ENCODE measurements around the gene ACO1. TPM values are rescaled to one million over a fixed set of nuclear protein-coding genes. Genes with fewer than 3 reads are reported as not detected.

The ACO1 gene
- polyA plus RNA-seq, 1 donor from 2014 or later, result 16.5 TPM

- Histone ChIP-seq H3K79me2 (replicated peaks; ENCODE audit: insufficient read depth, low read length) (no peaks in the 10 kb centered on the region), H3K9ac (ENCODE audit: low read length) (no peak overlapping the region), H3F3A (ENCODE audit: insufficient read depth, low read length, poor library complexity, severe bottlenecking) (no peaks in the 10 kb centered on the region), H2AFZ (ENCODE audit: low read depth, low read length) (no peak overlapping the region), H4K20me1 (ENCODE audit: insufficient read depth) (no peaks in the 10 kb centered on the region), H3K4me2 (ENCODE audit: low read length) (no peak overlapping the region), H3K4me3 (ENCODE audit: low read length) (no peak overlapping the region), H3K27me3 (ENCODE audit: insufficient read depth, low read depth, low read length) (no peaks in the 10 kb centered on the region), H3K9me3 (ENCODE audit: low read length) (no peaks in the 10 kb centered on the region), H3K27ac (ENCODE audit: low read length) (no peak overlapping the region), H3K36me3 (ENCODE audit: insufficient read depth, low read length) (peaks cover 14% of the 10 kb centered on the region), H3K9me2 (ENCODE audit: insufficient read depth, low read length) (no peaks in the 10 kb centered on the region)
- no peak for TF ChIP-seq TAF1 (IDR thresholded peaks at IDR 0.05; ENCODE audit: low read depth)
- no peak for TF ChIP-seq POLR2AphosphoS5 (IDR thresholded peaks at IDR 0.05)
- TF ChIP-seq EZH2 (IDR thresholded peaks at IDR 0.05; ENCODE audit: borderline replicate concordance, insufficient read depth, low read length, poor library complexity, severe bottlenecking), result no peak
Observed at GRCh38 chr9:32404402-32404801, 20.0 kb downstream of the ACO1 start.

DNA sequence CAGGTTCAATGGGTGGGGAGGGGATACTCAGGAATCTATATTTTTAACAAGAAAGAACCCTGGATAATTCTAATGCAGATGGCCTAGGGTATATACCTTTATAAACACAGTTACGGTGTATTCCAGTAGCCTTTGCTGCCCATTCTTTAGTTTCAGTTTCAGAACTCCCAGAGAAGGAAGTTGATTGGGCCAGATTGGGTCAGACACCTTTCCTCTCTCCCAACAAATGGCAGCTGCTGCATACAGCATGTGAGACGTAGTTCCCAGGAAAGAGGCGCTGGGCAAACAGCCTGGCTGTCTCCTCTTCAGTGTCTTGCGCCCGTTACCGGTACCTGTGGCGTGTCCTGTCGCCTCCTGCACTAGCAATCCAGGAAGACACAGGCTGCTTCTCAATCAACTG lies 20.4 kb downstream of the ACO1 start:
- H3K27me3 ChIP-seq (ENCODE audit: insufficient read depth, low read depth, low read length), result no peaks in the 10 kb centered on the region
- no peak overlapping the region for H3K9ac ChIP-seq (ENCODE audit: low read length)
- no peaks in the 10 kb centered on the region for H3K79me2 ChIP-seq (replicated peaks; ENCODE audit: insufficient read depth, low read length)
- H3K9me2 ChIP-seq (ENCODE audit: insufficient read depth, low read length), result no peaks in the 10 kb centered on the region
- no peaks in the 10 kb centered on the region for H4K20me1 ChIP-seq (ENCODE audit: insufficient read depth)
- H2AFZ ChIP-seq (ENCODE audit: low read depth, low read length), result no peak overlapping the region
- H3K9me3 ChIP-seq (ENCODE audit: low read length), result no peaks in the 10 kb centered on the region
- no peak for TF ChIP-seq TAF1 (IDR thresholded peaks at IDR 0.05; ENCODE audit: low read depth)
- TF ChIP-seq EZH2 (IDR thresholded peaks at IDR 0.05; ENCODE audit: borderline replicate concordance, insufficient read depth, low read length, poor library complexity, severe bottlenecking), result no peak
- TF ChIP-seq EP300 (conservative IDR thresholded peaks at IDR 0.05; ENCODE audit: poor library complexity, severe bottlenecking), result no peak
- no peak for TF ChIP-seq SMC3 (conservative IDR thresholded peaks at IDR 0.05; ENCODE audit: poor library complexity)
- TF ChIP-seq RAD21 (conservative IDR thresholded peaks at IDR 0.05), result no peak
- no peaks in the 10 kb centered on the region for H3F3A ChIP-seq (ENCODE audit: insufficient read depth, low read length, poor library complexity, severe bottlenecking)
- H3K4me2 ChIP-seq (ENCODE audit: low read length), result no peak overlapping the region
- no peak overlapping the region for H3K27ac ChIP-seq (ENCODE audit: low read length)
- H3K36me3 ChIP-seq (ENCODE audit: insufficient read depth, low read length), result peaks cover 14% of the 10 kb centered on the region
- H3K4me3 ChIP-seq (ENCODE audit: low read length), result no peak overlapping the region

DNA sequence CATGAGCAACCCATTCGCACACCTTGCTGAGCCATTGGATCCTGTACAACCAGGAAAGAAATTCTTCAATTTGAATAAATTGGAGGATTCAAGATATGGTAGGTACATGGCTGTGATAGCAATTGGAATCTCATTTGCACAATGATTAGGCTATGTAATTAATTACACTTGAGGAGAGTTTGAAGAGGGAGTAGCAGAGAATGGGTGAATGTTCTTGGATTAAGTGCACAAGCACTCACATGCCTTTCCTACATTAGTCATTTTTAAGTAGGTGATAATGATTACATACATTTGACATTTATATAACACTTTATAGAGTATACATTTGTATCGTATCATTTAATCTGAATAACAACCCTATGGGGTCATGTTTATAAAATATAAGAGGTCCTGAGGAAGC lies 21.1 kb downstream of the ACO1 start:
- no peaks in the 10 kb centered on the region for H3K9me2 ChIP-seq (ENCODE audit: insufficient read depth, low read length)
- no peak overlapping the region for H3K27ac ChIP-seq (ENCODE audit: low read length)
- H2AFZ ChIP-seq (ENCODE audit: low read depth, low read length), result no peak overlapping the region
- H3K79me2 ChIP-seq (replicated peaks; ENCODE audit: insufficient read depth, low read length), result no peaks in the 10 kb centered on the region
- TF ChIP-seq POLR2AphosphoS5 (IDR thresholded peaks at IDR 0.05) (no peak), MXI1 (conservative IDR thresholded peaks at IDR 0.05; ENCODE audit: poor library complexity, severe bottlenecking) (no peak), RAD21 (conservative IDR thresholded peaks at IDR 0.05) (no peak)
- no peak overlapping the region for H3K9ac ChIP-seq (ENCODE audit: low read length)
- H3K4me2 ChIP-seq (ENCODE audit: low read length), result no peak overlapping the region
- H3K27me3 ChIP-seq (ENCODE audit: insufficient read depth, low read depth, low read length), result no peaks in the 10 kb centered on the region
- H4K20me1 ChIP-seq (ENCODE audit: insufficient read depth), result no peaks in the 10 kb centered on the region
- H3F3A ChIP-seq (ENCODE audit: insufficient read depth, low read length, poor library complexity, severe bottlenecking), result no peaks in the 10 kb centered on the region
- peaks cover 14% of the 10 kb centered on the region for H3K36me3 ChIP-seq (ENCODE audit: insufficient read depth, low read length)
- H3K9me3 ChIP-seq (ENCODE audit: low read length), result no peaks in the 10 kb centered on the region
- H3K4me3 ChIP-seq (ENCODE audit: low read length), result no peak overlapping the region

DNA sequence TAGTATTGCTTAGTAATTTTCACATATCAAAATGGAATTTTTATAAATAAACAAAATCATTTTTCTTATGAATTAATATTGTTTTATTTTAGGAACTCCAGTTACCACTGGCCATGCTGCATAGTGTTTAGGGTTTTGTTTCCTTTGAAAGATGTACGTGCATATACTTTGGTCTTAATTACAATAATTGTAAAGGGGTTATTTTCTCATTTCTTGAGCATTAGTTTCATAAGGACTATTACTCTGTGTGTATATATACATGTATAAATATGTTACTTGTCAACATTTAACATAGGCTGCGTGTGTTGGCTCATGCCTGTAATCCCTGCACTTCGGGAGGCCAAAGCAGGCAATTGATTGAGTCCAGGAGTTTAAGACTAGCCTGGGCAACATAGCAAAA lies 21.6 kb downstream of the ACO1 start:
- Histone ChIP-seq H2AFZ (ENCODE audit: low read depth, low read length) (no peak overlapping the region), H3K9me3 (ENCODE audit: low read length) (no peaks in the 10 kb centered on the region), H3K4me2 (ENCODE audit: low read length) (no peak overlapping the region), H4K20me1 (ENCODE audit: insufficient read depth) (no peaks in the 10 kb centered on the region), H3K9me2 (ENCODE audit: insufficient read depth, low read length) (no peaks in the 10 kb centered on the region), H3K79me2 (replicated peaks; ENCODE audit: insufficient read depth, low read length) (no peaks in the 10 kb centered on the region), H3K9ac (ENCODE audit: low read length) (no peak overlapping the region), H3F3A (ENCODE audit: insufficient read depth, low read length, poor library complexity, severe bottlenecking) (no peaks in the 10 kb centered on the region), H3K27ac (ENCODE audit: low read length) (no peak overlapping the region), H3K36me3 (ENCODE audit: insufficient read depth, low read length) (peaks cover 14% of the 10 kb centered on the region), H3K27me3 (ENCODE audit: insufficient read depth, low read depth, low read length) (no peaks in the 10 kb centered on the region), H3K4me3 (ENCODE audit: low read length) (no peak overlapping the region)
- TF ChIP-seq RAD21 (conservative IDR thresholded peaks at IDR 0.05) (no peak), CTCF (IDR thresholded peaks at IDR 0.05; ENCODE audit: poor library complexity, severe bottlenecking) (no peak), POLR2AphosphoS5 (IDR thresholded peaks at IDR 0.05) (no peak), EP300 (conservative IDR thresholded peaks at IDR 0.05; ENCODE audit: poor library complexity, severe bottlenecking) (no peak), REST (IDR thresholded peaks at IDR 0.05; ENCODE audit: borderline replicate concordance) (no peak), EZH2 (IDR thresholded peaks at IDR 0.05; ENCODE audit: borderline replicate concordance, insufficient read depth, low read length, poor library complexity, severe bottlenecking) (no peak), SMC3 (conservative IDR thresholded peaks at IDR 0.05; ENCODE audit: poor library complexity) (no peak), MXI1 (conservative IDR thresholded peaks at IDR 0.05; ENCODE audit: poor library complexity, severe bottlenecking) (no peak), TAF1 (IDR thresholded peaks at IDR 0.05; ENCODE audit: low read depth) (no peak)

Data from neural cell (in vitro differentiated cells).